Lower leg skin (tissue), 4 donors: ENCODE results near the gene DUSP23. TPM values are rescaled to one million over a fixed set of nuclear protein-coding genes. Genes with fewer than 3 reads are reported as not detected.

ENCODE experiments used
- DNase-seq, 2 donors: peaks; one replicate each; pipeline ENCODE4 v3.0.0-alpha.2; 2019; ENCODE audit warnings: low spot score in 2 of 2
- H3K4me3 ChIP-seq: fragments of 200-600 bp; sonication (generic); 2 replicates; pipeline ENCODE4 v1.5.1; 2017; ENCODE audit warnings: mild to moderate bottlenecking, low read depth; ENCODE audit not compliant: poor library complexity, severe bottlenecking
- POLR2A ChIP-seq, 2 donors: fragments of 450-650 bp; IDR thresholded peaks; one replicate each; pipeline ENCODE4 v1.6.1; 2016 to 2017; ENCODE audit warnings: antibody characterized with exemption in 2 of 2, mild to moderate bottlenecking in 1 of 2, moderate library complexity in 1 of 2
- WGBS, 2 donors: methylation state at CpG; one replicate each; pipeline ENCODE4 v1.1.5; 2018; 5-methylcytosine and 5-hydroxymethylcytosine counted together
- intact Hi-C: fragments of 100-400 bp; cut with DNase I; formaldehyde crosslinking; loops from one replicate; pipeline ENCODE4 v1.15.0; 2023; ENCODE audit warnings: low total_unique reads
- total RNA-seq, 4 donors: library from RNA; depleted of rRNA; stranded (reverse); fragments of >200 nt; gene quantifications; one replicate each; pipeline ENCODE4 v1.1.0, GENCODE V29; 2016
- TF ChIP-seq, protein P1 (sequence below), 3 donors: fragments of 450-650 bp; IDR thresholded peaks; one replicate each; pipeline ENCODE4 v1.5.1; 2016; ENCODE audit warnings: antibody characterized with exemption in 3 of 3, mild to moderate bottlenecking in 3 of 3, moderate library complexity in 2 of 3

The DUSP23 gene
- 100 to 1,000 TPM in 1 of 4 donors, 10 to 100 TPM in 3; 68.2 to 167 (median 90.7) TPM for total RNA-seq

- intact Hi-C loops: no loop called here
- WGBS, 2 donors: 1 to 6% methylated on average over 50 to 59 of the region's 88 CpGs
- DNase-seq: peak; percentile 99 to 100
- peak within 1 kb of the TSS; percentile 71 for H3K4me3 ChIP-seq
- no peak for TF ChIP-seq POLR2A (IDR thresholded peaks at IDR 0.05)
- TF ChIP-seq, protein P1, sequence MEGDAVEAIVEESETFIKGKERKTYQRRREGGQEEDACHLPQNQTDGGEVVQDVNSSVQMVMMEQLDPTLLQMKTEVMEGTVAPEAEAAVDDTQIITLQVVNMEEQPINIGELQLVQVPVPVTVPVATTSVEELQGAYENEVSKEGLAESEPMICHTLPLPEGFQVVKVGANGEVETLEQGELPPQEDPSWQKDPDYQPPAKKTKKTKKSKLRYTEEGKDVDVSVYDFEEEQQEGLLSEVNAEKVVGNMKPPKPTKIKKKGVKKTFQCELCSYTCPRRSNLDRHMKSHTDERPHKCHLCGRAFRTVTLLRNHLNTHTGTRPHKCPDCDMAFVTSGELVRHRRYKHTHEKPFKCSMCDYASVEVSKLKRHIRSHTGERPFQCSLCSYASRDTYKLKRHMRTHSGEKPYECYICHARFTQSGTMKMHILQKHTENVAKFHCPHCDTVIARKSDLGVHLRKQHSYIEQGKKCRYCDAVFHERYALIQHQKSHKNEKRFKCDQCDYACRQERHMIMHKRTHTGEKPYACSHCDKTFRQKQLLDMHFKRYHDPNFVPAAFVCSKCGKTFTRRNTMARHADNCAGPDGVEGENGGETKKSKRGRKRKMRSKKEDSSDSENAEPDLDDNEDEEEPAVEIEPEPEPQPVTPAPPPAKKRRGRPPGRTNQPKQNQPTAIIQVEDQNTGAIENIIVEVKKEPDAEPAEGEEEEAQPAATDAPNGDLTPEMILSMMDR (IDR thresholded peaks at IDR 0.05): peak in 2 of 3 donors; percentile 44 to 94
These were observed at the start of gene DUSP23 for GRCh38 chr1:159780583-159781582. Gene DUSP23, plus strand, starts transcription at chr1:159780962. Its CDS starts 139 bp downstream, at chr1:159781101.

DNA sequence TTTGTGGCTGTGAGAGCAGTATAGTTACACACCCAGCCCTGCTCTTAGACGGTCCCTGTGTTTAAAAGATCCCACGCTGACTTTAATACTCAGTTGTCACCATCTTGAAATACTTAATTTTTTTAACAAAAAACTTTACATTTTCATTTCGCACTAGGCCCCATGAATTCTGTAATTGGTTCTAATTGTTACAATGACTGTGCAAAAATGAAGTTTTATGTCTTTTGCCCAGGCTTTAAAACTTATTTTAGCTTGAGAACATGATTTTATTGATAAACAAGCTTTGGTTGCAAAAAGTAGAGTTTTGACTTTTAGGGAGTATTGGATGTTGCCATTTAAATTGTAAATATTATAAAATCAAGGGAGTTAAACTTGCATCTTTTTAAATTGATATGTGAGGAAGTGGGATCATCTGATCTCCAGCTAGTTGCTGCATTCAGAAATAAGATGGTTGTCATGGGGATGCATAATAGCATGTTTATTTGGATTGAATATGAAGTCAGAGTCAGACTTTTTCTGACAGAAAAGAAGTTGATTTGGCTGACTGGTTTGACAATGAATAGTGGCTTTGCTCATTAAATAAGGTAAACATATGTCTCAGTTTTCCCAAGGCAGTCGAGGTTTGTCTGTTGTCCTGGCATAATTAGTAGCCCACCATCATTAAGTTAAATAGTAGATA is 43.4 kb upstream of the DUSP23 start:
- 61% methylated on average over 4 of the region's 4 CpGs for WGBS, 2 donors
- no peak overlapping the region for H3K4me3 ChIP-seq
- DNase-seq: no peak
- intact Hi-C loops: no loop called here
- TF ChIP-seq, protein P1 (IDR thresholded peaks at IDR 0.05): no peak
- TF ChIP-seq POLR2A (IDR thresholded peaks at IDR 0.05): no peak

- no peak overlapping the region for H3K4me3 ChIP-seq
- 81 to 85% methylated on average over 5 of the region's 5 CpGs for WGBS, 2 donors
- intact Hi-C loops: no loop called here
- no peak for TF ChIP-seq POLR2A (IDR thresholded peaks at IDR 0.05)
- TF ChIP-seq, protein P1 (IDR thresholded peaks at IDR 0.05): no peak
- DNase-seq: no peak
These were observed 36.9 kb upstream of the DUSP23 start for GRCh38 chr1:159743651-159744410.

DNA sequence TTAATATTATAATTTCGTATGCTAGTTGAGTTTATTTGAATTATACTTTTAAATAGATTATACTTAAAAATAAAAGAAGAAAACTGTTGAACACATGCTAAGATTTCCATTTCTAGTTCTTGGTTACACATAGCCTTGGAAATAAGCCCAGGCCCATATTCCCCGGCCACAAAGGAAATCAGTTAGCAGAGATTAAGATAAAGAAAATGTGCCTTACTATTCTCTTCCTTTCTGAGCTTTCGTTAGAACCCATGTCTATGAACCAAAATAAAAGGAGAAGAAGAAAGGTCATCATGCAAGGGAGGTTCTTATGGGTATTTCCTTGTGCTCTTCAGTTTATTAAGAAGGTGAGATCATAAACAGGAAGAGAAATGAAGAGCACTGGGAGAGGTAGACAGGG is 34.1 kb upstream of the DUSP23 start:
- no peak for DNase-seq
- H3K4me3 ChIP-seq: no peak overlapping the region
- intact Hi-C loops: no loop called here
- WGBS, 2 donors: 53 to 61% methylated on average over 3 of the region's 3 CpGs
- TF ChIP-seq, protein P1 (IDR thresholded peaks at IDR 0.05): no peak
- TF ChIP-seq POLR2A (IDR thresholded peaks at IDR 0.05): no peak

DNA sequence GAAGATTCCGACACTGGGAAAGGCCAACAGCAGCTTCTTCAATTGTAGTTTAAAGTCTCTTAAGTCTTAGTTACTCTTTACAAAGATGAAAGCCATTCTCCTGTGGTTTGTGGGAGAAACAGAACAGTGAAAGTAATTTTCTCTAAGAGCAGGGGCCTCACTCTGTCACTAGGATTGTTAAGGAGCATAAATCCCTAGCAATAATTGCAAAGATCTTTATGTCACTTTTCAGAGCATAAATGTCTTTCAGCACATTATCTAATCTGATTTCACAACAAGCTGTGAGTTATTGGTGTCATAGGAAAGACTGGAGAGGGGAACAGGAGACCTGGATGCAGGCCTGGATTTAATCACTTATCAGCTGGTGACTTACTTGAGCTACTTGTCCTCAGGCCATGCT is 32.4 kb upstream of the DUSP23 start:
- H3K4me3 ChIP-seq: no peak overlapping the region
- TF ChIP-seq, protein P1 (IDR thresholded peaks at IDR 0.05): no peak
- no peak for TF ChIP-seq POLR2A (IDR thresholded peaks at IDR 0.05)
- WGBS, 2 donors: 67 to 79% methylated on average over 1 of the region's 1 CpG
- intact Hi-C loops: no loop called here
- DNase-seq: no peak
